Colon (tissue), 2 donors: ENCODE measurements around the gene ADK.
A peak's percentile ranks its signal among the peaks of the same experiment; 100 is the strongest.

Source experiments
- FAIRE-seq: peaks from 2 replicates; lab custom pipeline; 2012; peaks lifted over from hg19 to GRCh38; lab: Jason Lieb, UNC
- donor health status: control.
- donor health status: control.

The ADK gene

DNA sequence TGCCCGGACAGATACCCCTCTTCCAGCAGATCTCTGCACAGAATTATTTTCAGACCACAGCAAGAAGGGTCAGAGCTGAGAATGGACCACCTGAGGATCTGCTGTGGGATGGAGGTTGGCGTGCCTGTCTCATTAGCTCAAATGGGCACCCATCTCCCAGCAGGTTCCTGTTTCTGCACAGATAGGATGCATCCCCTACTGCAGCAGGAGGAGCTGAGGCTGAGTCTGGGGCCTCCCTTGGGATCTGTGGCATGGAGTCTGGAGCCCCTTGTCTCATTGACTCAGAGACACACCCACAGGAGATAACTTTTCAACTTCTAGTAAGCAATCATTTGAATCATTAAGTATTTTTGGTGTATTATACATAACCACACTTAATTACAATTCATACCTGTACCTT lies 212.7 kb downstream of the ADK start:
- no peak for FAIRE-seq

- FAIRE-seq = no peak
Measured at GRCh38 chr10:74365109-74365508, 214.1 kb downstream of the ADK start.

DNA sequence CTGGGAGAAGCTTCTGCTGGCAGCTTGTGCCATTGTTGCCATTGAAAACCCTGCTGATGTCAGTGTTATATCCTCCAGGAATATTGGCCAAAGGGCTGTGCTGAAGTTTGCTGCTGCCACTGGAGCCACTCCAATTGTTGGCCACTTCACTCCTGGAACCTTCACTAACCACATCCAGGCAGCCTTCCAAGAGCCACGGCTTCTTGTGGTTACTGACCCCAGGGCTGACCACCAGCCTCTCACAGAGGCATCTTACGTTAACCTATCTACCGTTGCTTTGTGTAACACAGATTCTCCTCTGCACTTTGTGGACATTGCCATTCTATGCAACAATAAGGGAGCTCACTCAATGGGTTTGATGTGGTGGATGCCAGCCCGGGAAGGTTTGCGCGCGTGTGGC lies 220.7 kb downstream of the ADK start:
- FAIRE-seq = no peak

DNA sequence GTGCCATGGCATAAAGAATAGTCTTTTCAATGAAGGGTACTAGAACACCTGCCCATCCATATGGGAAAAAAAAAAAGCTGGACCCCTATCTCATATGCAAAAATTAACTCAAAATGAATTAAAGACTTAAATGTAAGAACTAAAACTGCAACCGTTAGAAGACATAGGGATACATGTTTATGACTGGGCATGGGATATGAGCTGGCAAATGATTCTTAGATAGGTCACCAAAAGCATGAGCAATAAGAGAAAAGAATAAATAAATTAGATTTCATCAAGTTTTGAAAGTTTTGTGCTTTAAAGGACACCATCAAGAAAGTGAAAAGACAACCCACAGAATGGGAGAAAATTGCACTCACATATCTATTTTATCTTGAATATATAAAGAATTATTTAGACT lies 222.0 kb downstream of the ADK start:
- no peak for FAIRE-seq

- no peak for FAIRE-seq
Measured at GRCh38 chr10:74377476-74377875, 226.5 kb downstream of the ADK start.

DNA sequence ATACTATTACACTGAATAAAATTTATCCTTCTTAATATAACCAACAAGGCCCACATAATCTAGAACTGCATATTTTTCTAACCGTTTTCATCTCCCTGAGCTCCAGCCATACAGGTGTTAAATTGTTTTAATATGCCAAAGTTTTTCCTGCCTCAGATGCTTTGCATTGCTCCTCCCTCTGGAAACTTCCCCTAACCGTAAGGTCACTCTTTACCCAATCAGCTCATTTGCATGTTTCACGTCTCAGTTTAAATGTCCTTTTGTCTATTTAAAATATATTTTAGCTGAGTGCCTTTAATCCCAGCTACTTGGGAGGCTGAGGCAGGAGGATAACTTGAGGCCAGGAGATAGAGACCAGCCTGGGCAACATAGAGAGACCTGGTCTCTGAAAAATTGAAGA lies 228.5 kb downstream of the ADK start:
- FAIRE-seq = no peak

- FAIRE-seq = peak; percentile 5
Measured at GRCh38 chr10:74380795-74381194, 229.8 kb downstream of the ADK start.

- no peak for FAIRE-seq
Measured at GRCh38 chr10:74381291-74381853, 230.4 kb downstream of the ADK start.

DNA sequence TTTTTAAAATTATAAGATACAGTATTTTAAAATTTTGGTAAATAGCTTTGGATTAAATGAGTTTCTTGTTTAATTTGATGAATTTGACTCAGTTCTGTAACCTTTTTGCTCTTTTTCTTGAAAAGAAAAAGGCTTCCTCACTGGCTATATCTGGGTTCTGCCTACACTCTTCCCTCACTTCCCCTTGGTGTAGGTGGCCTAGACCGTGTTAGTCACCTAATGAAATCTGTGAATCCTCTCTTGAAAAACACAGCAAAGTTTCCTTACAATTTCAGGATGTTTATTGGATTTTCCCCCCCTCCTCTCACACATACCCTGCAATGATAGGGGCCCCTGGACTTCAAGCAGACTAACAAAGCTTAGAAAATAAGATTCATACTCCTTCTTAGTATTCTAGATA lies 231.6 kb downstream of the ADK start:
- no peak for FAIRE-seq

- FAIRE-seq = no peak
Measured at GRCh38 chr10:74383642-74384041, 232.6 kb downstream of the ADK start.

DNA sequence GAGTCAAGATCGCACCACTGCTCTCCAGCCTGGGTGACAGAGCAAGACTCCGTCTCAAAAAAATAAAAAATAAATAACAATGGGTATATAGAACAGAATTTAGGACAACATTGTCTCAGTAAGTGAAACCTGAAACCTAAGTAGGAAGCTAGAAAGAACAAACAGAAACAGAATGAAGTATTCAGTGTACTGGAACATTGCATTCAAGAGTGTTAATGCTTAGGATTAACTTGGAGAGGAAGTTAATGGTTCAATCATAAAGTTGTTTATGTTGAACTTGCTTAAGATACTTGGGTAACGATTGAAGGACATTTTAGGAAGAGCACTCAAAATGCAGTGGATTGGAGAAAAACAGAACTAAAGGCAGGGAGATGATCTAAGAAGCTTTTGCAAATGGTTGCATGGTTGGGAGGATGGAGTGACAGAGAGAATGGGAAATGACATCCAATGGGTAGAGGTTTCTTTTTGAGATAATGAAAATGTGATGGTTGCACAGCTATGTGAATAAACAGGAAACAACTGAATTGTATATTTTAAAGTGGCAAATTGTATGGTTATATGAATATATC lies 233.7 kb downstream of the ADK start:
- no peak for FAIRE-seq

GRCh38 chr10:74388801-74389200 lies 237.8 kb downstream of the ADK start:
- no peak for FAIRE-seq

GRCh38 chr10:74391786-74392185 lies 240.8 kb downstream of the ADK start:
- FAIRE-seq = peak; percentile 14

- FAIRE-seq = no peak
Measured at GRCh38 chr10:74394416-74394969, 243.5 kb downstream of the ADK start.

- FAIRE-seq = no peak
Measured at GRCh38 chr10:74400186-74400585, 249.2 kb downstream of the ADK start.

DNA sequence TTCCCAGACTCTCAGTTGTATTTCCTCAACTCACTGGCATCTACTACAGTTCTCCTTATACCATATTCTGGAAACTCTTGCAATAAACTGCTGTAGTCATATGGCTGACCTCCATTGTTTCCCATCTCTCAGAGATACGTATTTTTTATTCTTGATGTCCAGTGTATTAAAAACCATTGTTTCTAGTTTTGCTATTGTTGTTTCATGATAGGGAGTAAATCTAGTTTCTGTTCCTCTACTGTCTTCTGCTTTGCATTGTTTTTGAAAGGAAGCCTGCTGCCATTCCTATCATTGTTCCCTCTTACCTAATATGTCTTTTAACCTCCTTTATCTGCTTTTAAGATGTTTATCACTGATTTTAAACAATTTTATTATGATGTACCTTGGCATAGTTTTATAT lies 255.0 kb downstream of the ADK start:
- no peak for FAIRE-seq

- FAIRE-seq = no peak
Measured at GRCh38 chr10:74415146-74415839, 264.3 kb downstream of the ADK start.

- FAIRE-seq = peak; percentile 10
Measured at GRCh38 chr10:74417397-74417796, 266.4 kb downstream of the ADK start.

- no peak for FAIRE-seq
Measured at GRCh38 chr10:74418285-74418872, 267.4 kb downstream of the ADK start.

DNA sequence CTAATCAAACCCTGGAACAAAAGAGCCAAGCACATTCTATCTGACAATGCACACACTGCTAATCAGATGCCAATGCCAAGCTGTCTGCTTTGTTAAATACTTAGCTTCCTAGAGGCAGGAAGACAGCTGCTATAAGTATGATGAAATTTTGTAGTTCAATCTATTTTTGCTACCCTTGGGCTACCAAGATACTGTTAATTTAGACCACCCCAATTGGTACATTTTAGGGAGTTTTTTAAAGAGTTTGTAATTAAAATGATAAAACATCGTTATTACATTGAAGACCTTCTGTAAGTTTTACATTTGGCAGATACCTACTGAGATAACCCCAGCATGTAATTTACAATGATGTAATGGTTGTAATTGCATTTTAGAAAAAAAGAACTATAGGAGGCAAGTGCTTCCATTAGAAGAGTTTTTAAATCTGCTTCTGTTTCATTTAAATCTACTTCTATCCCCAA lies 268.5 kb downstream of the ADK start:
- FAIRE-seq = no peak

GRCh38 chr10:74419958-74420375 lies 268.9 kb downstream of the ADK start:
- no peak for FAIRE-seq

GRCh38 chr10:74424565-74424964 lies 273.5 kb downstream of the ADK start:
- FAIRE-seq = no peak

DNA sequence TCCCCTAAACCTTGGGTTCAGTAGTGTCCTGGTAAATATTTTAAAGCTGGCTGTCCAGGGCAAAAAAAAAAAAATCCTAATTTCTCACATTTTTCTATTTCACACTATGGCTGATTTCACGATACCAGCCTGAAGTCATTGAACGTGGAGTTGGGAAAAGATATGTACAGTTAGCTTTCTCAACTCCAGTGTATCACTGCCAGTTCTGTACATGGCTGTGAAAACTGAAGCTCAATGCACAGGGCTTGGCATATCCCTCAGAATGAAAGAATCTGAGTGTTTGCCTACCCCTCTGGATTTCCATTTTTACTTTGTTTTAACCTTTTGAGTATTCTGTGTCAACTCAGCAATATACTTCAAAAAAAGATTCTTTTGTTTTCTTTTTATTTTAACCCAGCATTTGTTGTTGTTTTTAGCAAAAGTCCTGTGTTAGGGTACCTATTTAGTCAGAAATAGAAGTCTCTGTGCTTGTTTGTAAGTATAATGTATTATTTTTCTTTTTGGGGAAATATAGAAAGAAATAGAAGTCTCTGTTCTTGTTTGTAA lies 274.5 kb downstream of the ADK start:
- no peak for FAIRE-seq
